Common myeloid progenitor, CD34-positive (primary cell): Measurements from ENCODE around the gene LRMDA.
A peak's percentile ranks its signal among the peaks of the same experiment; 100 is the strongest.

ENCODE experiments used
- CTCF ChIA-PET: fragments of 350-600 bp; sonication (Branson Sonifier 250); formaldehyde crosslinking; loops from one replicate; lab custom pipeline; 2021; ENCODE audit warnings: antibody characterized with exemption; lab: Charles Lee
- POLR2A ChIA-PET: fragments of 350-600 bp; sonication (Branson Sonifier 250); formaldehyde crosslinking; loops from one replicate; lab custom pipeline; 2021; ENCODE audit warnings: antibody characterized with exemption; lab: Charles Lee
- DNase-seq, 3 donors: peaks; one replicate each; pipeline versions ENCODE4 v3.0.0 to v3.0.0-alpha.2; 2013
- H3K27ac ChIP-seq, 2 experiments: 1 replicate in 1 of 2; 2 replicates in 1 of 2; pipeline ENCODE4 v1.7.0; 2013; ENCODE audit warnings: inconsistent platforms in 2 of 2, low read length in 2 of 2, mild to moderate bottlenecking in 2 of 2, low read depth in 1 of 2, moderate library complexity in 1 of 2; ENCODE audit not compliant: severe bottlenecking in 2 of 2, insufficient read depth in 1 of 2, poor library complexity in 1 of 2
- H3K27me3 ChIP-seq, 5 experiments: replicated peaks in 2 of 5; 1 replicate in 3 of 5; 2 replicates in 2 of 5; pipeline versions ENCODE4 v1.6.1 to v1.7.0; 2013; ENCODE audit warnings: low read length in 4 of 5, mild to moderate bottlenecking in 2 of 5, moderate library complexity in 2 of 5, inconsistent platforms in 1 of 5; ENCODE audit not compliant: insufficient read depth in 5 of 5, control insufficient read depth in 4 of 5
- H3K36me3 ChIP-seq, 4 experiments: 1 replicate in 2 of 4; 2 replicates in 2 of 4; pipeline versions ENCODE4 v1.6.1 to v1.7.0; 2013; ENCODE audit warnings: low read length in 3 of 4, control low read depth in 1 of 4, mild to moderate bottlenecking in 1 of 4; ENCODE audit not compliant: control insufficient read depth in 4 of 4, insufficient read depth in 4 of 4
- H3K4me1 ChIP-seq, 4 experiments: 1 replicate in 3 of 4; 2 replicates in 1 of 4; pipeline versions ENCODE4 v1.6.1 to v1.7.1; 2013; ENCODE audit warnings: low read length in 3 of 4, mild to moderate bottlenecking in 3 of 4, control low read depth in 1 of 4, inconsistent platforms in 1 of 4, moderate library complexity in 1 of 4; ENCODE audit not compliant: control insufficient read depth in 4 of 4, insufficient read depth in 4 of 4; ENCODE audit errors: control extremely low read depth in 1 of 4
- H3K4me3 ChIP-seq, 7 experiments: 1 replicate in 4 of 7; 2 replicates in 3 of 7; pipeline versions ENCODE4 v1.5.1 to v1.7.0; 2013; ENCODE audit warnings: mild to moderate bottlenecking in 7 of 7, low read length in 6 of 7, moderate library complexity in 6 of 7, inconsistent platforms in 2 of 7, low read depth in 2 of 7, control low read depth in 1 of 7; ENCODE audit not compliant: insufficient read depth in 4 of 7, control insufficient read depth in 1 of 7; ENCODE audit errors: extremely low read depth in 1 of 7
- H3K9me3 ChIP-seq, 5 experiments: 1 replicate in 4 of 5; 2 replicates in 1 of 5; pipeline versions ENCODE4 v1.6.1 to v1.7.1; 2013; ENCODE audit warnings: low read length in 4 of 5, mild to moderate bottlenecking in 2 of 5, inconsistent platforms in 1 of 5, low read depth in 1 of 5, moderate library complexity in 1 of 5; ENCODE audit not compliant: control insufficient read depth in 4 of 5, insufficient read depth in 2 of 5; ENCODE audit errors: control extremely low read depth in 1 of 5
- WGBS: methylation state at CpG from one replicate; pipeline ENCODE4 v1.1.5; 2013; ENCODE audit not compliant: insufficient coverage; 5-methylcytosine and 5-hydroxymethylcytosine counted together

Gene LRMDA

GRCh38 chr10:76108563-76109359 is 677.3 kb downstream of the LRMDA start:
- CTCF ChIA-PET: interaction anchor here (0.5 to 1.5 kb wide), 2 partner anchors 195 to 736 kb away, joined by 3 to 4 read pairs; no protein-coding TSS in a partner anchor
- H3K9me3 ChIP-seq: no peaks in the 10 kb centered on the region
- DNase-seq: no peak

GRCh38 chr10:76111404-76111803 is 680.0 kb downstream of the LRMDA start:
- POLR2A ChIA-PET: no interaction called here
- 69% methylated on average over 2 of the region's 4 CpGs for WGBS

More at GRCh38 chr10:76108563-76109359, 677.3 kb downstream of the LRMDA start:
- WGBS: 91% methylated on average over 1 of the region's 4 CpGs
- no peaks in the 10 kb centered on the region for H3K27me3 ChIP-seq
- no peaks in the 10 kb centered on the region for H3K36me3 ChIP-seq
- no peak overlapping the region for H3K27ac ChIP-seq
- no peak overlapping the region for H3K4me3 ChIP-seq
- POLR2A ChIA-PET: no interaction called here
- H3K4me1 ChIP-seq: peaks cover 0 to 5% (median 2%) of the 10 kb centered on the region in 4 experiments

GRCh38 chr10:76111986-76112825 is 680.8 kb downstream of the LRMDA start:
- H3K4me1 ChIP-seq: peaks cover 0 to 18% (median 8%) of the 10 kb centered on the region in 4 experiments
- CTCF ChIA-PET: no interaction called here
- H3K36me3 ChIP-seq: no peaks in the 10 kb centered on the region
- H3K27ac ChIP-seq: no peak overlapping the region
- peak in 2 of 3 donors; percentile 13 to 36 for DNase-seq
- H3K9me3 ChIP-seq: no peaks in the 10 kb centered on the region
- H3K27me3 ChIP-seq: no peaks in the 10 kb centered on the region
- POLR2A ChIA-PET: no interaction called here
- 66% methylated on average over 31 of the region's 33 CpGs for WGBS
- peak overlapping the region in 2 of 7 experiments; percentile 21 to 45 for H3K4me3 ChIP-seq

More at GRCh38 chr10:76111404-76111803, 680.0 kb downstream of the LRMDA start:
- H3K4me1 ChIP-seq: peaks cover 0 to 18% (median 8%) of the 10 kb centered on the region in 4 experiments
- H3K36me3 ChIP-seq: no peaks in the 10 kb centered on the region
- CTCF ChIA-PET: no interaction called here
- H3K27me3 ChIP-seq: no peaks in the 10 kb centered on the region
- no peaks in the 10 kb centered on the region for H3K9me3 ChIP-seq
- no peak for DNase-seq
- H3K27ac ChIP-seq: no peak overlapping the region
- no peak overlapping the region for H3K4me3 ChIP-seq

- peaks cover 0 to 18% (median 8%) of the 10 kb centered on the region in 4 experiments for H3K4me1 ChIP-seq
- ChIA-PET CTCF (no interaction called here), POLR2A (no interaction called here)
- H3K27ac ChIP-seq: no peak overlapping the region
- WGBS: no CpG with 5 or more reads among the region's 2 CpGs
- no peaks in the 10 kb centered on the region for H3K36me3 ChIP-seq
- H3K27me3 ChIP-seq: no peaks in the 10 kb centered on the region
- no peaks in the 10 kb centered on the region for H3K9me3 ChIP-seq
- H3K4me3 ChIP-seq: no peak overlapping the region
- no peak for DNase-seq
Observed at GRCh38 chr10:76112826-76113150, 681.4 kb downstream of the LRMDA start.

- Histone ChIP-seq H3K4me3 (peak overlapping the region in 1 of 7 experiments; percentile 1), H3K4me1 (peaks cover 0 to 18% (median 8%) of the 10 kb centered on the region in 4 experiments), H3K36me3 (no peaks in the 10 kb centered on the region), H3K9me3 (no peaks in the 10 kb centered on the region), H3K27ac (no peak overlapping the region), H3K27me3 (no peaks in the 10 kb centered on the region)
- ChIA-PET CTCF (no interaction called here), POLR2A (no interaction called here)
- WGBS: 6% methylated on average over 2 of the region's 4 CpGs
- peak in 2 of 3 donors; percentile 28 to 55 for DNase-seq
Observed at GRCh38 chr10:76113952-76114351, 682.5 kb downstream of the LRMDA start.

GRCh38 chr10:76114581-76115001 is 683.2 kb downstream of the LRMDA start:
- ChIA-PET POLR2A (no interaction called here), CTCF (no interaction called here)
- Histone ChIP-seq H3K9me3 (no peaks in the 10 kb centered on the region), H3K4me1 (peaks cover 0 to 18% (median 8%) of the 10 kb centered on the region in 4 experiments), H3K27me3 (no peaks in the 10 kb centered on the region), H3K4me3 (no peak overlapping the region), H3K27ac (no peak overlapping the region), H3K36me3 (no peaks in the 10 kb centered on the region)
- WGBS: 42% methylated on average over 2 of the region's 9 CpGs
- peak in 2 of 3 donors; percentile 29 to 53 for DNase-seq

GRCh38 chr10:76115131-76115470 is 683.7 kb downstream of the LRMDA start:
- H3K4me3 ChIP-seq: no peak overlapping the region
- H3K27me3 ChIP-seq: no peaks in the 10 kb centered on the region
- peaks cover 0 to 18% (median 8%) of the 10 kb centered on the region in 4 experiments for H3K4me1 ChIP-seq
- H3K36me3 ChIP-seq: no peaks in the 10 kb centered on the region
- no peak overlapping the region for H3K27ac ChIP-seq
- DNase-seq: no peak
- no peaks in the 10 kb centered on the region for H3K9me3 ChIP-seq
- ChIA-PET POLR2A (no interaction called here), CTCF (no interaction called here)
- 86% methylated on average over 6 of the region's 6 CpGs for WGBS
